GM21381 (cell line): ENCODE results near the gene PHGDH.
"Not testable (repeated sequence)": the region's sequence is repeated elsewhere in the genome, so short reads cannot be mapped to it uniquely, and the experiment has no call there.

ENCODE experiments used
- ATAC-seq: cut with Tn5 transposase; IDR thresholded peaks from one replicate; pipeline ENCODE4 v1.9.1; 2021; ENCODE audit warnings: mild to moderate bottlenecking, moderate library complexity; ENCODE audit not compliant: unreplicated experiment

PHGDH gene

DNA sequence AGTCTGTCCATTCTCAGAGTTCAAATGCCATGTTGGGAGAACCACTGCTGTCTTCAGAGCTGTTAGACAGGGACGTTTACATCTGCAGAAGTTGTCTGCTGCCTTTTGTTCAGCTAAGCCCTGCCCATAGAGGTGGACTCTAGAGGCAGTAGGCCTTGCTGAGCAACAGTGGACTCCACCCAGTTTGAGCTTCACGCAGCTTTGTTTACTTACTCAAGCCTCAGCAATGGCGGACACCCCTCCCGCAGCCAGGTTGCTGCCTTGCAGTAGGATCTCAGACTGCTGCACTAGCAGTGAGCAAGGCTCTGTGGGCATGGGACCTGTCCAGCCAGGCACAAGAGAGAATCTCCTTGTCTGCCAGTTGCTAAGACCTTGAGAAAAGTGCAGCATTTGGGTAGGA is 14.9 kb upstream of the PHGDH start:
- ATAC-seq: not testable (repeated sequence)

DNA sequence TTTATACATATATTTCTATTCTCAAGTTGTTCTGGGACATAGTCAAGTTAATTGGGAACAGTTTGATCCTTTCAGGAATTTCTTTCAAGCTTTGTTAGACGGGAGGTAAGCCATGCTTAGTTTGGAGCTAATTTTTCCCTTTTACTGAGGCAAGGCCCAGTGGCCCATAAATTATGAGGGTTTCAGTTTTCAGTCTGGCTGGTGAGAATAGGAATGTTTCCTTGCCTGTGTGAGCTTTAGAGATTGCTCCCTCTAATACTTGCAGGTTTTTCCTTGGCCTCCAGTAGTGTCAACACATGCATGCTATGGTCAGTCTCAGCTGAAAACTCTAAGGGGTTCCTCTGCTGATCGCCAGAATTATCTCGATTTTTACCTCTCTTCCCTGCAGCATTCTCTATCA is 14.1 kb upstream of the PHGDH start:
- no peak for ATAC-seq

GRCh38 chr1:119700326-119700725 is 11.4 kb upstream of the PHGDH start:
- ATAC-seq: no peak

GRCh38 chr1:119701659-119702058 is 10.1 kb upstream of the PHGDH start:
- no peak for ATAC-seq

DNA sequence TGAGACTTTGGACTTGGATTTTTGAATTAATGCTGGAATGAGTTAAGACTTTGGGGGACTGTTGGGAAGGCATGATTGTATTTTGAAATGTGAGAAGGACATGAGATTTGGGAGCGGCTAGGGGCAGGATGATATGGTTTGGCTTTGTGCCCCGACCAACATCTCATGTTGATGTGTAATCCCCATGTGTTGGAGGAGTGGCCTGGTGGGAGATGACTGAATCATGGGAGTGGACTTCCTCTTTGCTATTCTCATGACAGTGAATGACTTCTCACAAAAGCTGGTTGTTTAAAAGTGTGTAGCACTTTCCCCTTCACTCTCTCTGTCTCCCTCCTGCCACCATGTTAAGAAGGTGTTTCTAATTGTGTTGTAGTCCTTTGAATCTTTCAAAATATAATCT is 9.3 kb upstream of the PHGDH start:
- ATAC-seq: no peak

DNA sequence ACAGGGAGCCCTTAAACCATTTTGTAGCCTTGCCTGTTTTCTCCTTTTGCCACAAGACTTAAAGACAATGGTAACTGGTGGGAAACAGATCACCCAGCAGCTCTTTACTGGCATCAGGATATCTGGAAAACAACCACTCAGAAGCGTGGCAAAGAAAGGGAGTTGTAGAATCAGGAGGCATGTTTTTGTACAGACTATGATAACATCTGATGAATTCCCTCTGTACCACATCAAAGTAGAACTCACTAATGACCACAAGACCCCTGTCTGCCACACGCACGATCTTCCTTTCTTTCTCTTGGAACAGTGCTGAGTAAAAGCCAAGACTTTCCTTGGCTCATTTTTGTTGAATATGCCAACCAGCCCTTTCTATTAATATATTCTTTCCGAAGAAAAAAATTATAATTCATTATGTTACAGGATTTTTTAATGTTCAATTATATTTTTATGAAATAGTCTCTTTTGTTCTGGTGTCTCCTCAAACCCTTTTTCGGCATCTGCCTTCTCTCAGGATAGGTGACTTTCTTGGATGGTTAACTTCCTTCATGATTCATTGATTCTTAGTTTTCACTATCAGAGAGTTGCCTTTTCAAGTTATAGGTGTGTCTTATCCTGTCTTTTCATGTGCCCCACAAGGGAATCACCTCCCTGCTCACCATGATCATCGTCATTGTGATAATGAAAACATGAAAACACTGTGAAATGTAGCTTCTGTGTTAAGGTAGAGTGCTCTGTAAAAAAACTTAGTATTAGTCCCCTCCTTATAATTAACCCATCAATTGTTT is 7.9 kb upstream of the PHGDH start:
- ATAC-seq: no peak

GRCh38 chr1:119706599-119706998 is 5.1 kb upstream of the PHGDH start:
- ATAC-seq: not testable (repeated sequence)

GRCh38 chr1:119711356-119711803 is 354 bp upstream of the PHGDH start:
- ATAC-seq: not testable (repeated sequence)

DNA sequence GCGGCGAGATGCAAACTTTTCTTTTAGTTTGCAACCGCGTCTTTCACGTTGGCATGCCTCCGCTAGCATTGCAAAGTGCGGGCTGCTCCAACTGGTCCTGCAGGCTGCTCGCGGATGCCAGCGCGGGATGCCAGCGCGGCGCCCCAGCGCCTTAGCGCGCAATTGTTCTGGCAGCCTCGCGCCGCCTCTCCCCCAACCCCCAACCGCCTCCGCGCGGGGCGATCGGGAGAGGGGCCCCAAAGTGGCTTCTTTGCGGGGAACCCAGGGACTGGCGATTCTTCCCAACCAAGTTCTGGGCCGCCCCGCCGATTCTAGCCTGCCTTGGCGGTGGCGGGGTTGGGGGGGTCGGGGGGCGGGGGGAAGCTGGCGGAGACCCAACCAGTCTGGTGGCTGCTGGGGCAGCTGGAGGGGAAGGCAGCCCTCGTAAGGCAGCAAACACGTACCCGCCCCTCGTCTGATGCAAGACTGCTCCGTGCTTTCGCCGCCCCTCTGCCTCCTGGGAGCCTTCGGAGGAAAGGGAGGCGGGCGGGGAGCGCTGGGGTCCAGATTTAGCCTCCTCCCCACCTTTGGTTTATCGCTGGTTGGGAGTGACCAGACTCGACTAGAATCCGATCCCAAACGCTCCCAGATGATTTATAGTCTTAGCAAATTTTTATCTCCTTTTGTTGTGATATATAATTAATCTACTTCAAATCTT is 756 bp downstream of the PHGDH start:
- peak; percentile 30 for ATAC-seq

DNA sequence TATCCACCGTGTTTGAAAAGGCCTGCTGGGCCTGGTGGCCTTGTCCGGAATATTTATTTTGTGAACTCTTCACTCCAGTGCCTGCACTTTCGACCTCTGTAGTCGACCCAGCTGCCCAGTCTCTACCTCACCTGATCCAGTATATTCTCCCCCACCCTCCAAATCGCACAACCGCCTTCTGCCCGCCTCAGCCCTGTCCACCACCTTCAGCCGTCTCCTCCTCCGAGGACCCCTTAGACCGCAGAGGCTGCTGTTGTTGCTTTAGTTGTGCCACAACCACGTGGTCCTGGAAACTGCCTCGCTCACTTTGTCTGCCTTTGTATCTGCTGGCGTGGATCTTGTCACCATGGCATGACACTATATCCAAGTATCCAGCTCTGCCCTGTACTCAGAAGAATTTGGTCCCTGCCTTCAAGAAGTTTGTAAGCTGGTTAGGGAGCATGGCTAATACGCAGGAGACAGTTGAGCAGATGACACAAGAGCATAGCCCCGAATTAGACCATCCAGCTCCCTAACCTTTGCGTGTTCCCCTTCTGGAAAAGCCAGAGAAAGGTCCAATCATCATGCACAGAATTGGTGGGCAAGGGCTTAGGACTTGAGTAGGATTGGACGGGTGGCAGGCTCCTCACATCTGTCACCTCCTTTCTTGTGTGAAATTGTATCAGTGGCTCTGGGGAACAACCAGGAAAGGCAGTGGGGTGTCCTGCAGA is 1.5 kb downstream of the PHGDH start:
- no peak for ATAC-seq

GRCh38 chr1:119713749-119714456 is 2.2 kb downstream of the PHGDH start:
- ATAC-seq: no peak

- no peak for ATAC-seq
Observed at GRCh38 chr1:119714583-119714982, 2.8 kb downstream of the PHGDH start.

DNA sequence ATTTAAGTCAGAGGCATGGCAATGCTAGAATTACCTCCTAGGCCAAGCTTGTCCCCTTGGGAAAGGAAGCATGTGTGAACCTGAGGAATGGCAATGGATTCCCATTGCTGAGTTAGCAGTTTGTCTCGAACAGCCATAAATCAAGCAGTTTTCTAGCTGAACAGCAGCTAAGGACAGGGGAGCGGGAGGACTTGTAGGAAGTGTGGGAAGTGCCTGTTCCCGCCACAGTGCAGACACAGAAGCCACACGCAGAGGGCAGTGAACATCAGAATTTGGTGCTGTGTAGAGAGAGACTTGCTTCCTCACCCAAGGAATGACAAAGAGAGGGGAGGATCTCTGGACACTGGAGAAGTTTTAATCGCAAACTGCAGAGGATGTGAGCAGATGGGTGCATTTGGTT is 3.8 kb downstream of the PHGDH start:
- ATAC-seq: no peak

- no peak for ATAC-seq
Observed at GRCh38 chr1:119718409-119718808, 6.7 kb downstream of the PHGDH start.

GRCh38 chr1:119718972-119719371 is 7.2 kb downstream of the PHGDH start:
- no peak for ATAC-seq

GRCh38 chr1:119720866-119721440 is 9.2 kb downstream of the PHGDH start:
- ATAC-seq: no peak

DNA sequence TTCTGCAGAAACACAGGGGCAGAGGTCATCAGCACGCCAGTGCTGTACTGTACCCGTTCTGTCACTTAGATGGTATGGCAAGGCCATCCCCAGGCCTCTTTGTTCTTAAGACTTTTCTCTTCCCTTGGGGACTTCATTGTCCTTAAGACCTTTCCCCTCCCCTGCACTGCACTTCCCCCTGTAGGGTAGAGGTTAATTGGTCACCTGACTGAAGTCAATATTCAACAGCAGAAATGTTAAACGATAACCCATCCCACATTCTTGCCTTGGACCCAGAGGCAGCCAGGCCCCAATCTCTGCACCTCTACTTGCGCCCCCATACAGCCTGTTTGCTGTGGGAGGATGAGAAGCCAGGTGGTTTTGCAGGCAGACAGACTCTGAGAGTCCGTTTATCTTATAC is 10.2 kb downstream of the PHGDH start:
- ATAC-seq: no peak

GRCh38 chr1:119724611-119725218 is 13.0 kb downstream of the PHGDH start:
- no peak for ATAC-seq

- no peak for ATAC-seq
Observed at GRCh38 chr1:119725626-119726025, 13.9 kb downstream of the PHGDH start.

- no peak for ATAC-seq
Observed at GRCh38 chr1:119727991-119728390, 16.3 kb downstream of the PHGDH start.
